Dedifferentiated amniotic fluid mesenchymal stem cell (primary cell): ENCODE data around the gene KRTAP10-12.
"Not testable (repeated sequence)": the region's sequence is repeated elsewhere in the genome, so short reads cannot be mapped to it uniquely, and the experiment has no call there.

Experiments
- DNase-seq: peaks from one replicate; pipeline ENCODE4 v3.0.0-alpha.2; 2016; ENCODE audit errors: extremely low spot score

KRTAP10-12 gene

DNA sequence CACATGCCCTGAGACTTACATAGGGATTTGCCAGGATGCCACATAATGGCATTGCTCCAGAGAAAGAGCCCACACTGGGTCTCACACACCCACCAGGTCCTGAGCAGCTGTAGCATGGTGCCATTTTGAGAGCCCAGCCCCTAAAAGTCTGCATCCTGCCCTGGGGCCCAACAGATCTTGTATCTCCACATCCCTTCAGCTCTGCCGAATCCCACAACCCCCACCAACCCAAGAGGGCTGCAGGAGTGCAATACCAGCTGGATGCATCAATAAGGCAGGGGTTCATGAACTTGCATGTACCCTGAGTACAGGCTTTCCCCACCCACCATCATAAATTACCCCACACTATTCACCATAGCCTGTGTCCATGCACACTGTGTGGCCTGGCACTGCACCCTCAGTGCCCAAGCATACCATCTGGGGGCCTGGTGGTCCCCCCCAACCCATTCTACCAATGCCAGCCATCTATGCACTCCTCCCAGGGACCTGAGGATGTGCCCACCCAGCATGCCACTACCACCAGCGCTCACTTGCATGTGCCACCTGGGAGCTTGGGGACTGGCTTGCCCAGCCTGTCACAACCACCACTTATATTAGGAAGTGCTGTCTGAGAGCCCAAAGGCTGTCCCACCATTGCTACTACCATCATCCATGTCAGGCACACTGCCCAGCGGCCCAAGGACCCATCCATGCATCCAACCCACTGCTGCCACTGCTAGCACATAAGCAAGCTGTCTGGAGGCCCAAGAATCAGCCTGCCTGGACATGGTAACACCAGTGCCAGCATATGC, 26.1 kb upstream of the KRTAP10-12 start:
- no peak for DNase-seq

DNA sequence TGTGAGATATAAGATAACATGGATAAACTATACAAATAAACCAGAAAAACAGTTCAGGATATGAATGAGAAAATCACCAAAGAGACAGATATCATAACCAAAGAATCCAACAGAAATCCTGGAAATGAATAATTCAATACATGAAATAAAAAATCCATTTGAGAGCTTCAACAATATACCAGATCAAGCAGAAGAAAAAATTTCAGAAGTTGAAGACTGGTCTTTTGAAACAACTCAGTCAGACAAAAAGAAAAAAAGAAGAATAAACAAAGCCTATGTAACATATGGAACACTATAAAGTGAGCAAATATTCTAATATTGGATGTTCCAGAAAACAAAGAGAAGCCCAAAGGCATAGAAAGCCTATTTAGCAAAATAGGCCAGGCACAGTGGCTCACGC, 25.1 kb upstream of the KRTAP10-12 start:
- no peak for DNase-seq

DNA sequence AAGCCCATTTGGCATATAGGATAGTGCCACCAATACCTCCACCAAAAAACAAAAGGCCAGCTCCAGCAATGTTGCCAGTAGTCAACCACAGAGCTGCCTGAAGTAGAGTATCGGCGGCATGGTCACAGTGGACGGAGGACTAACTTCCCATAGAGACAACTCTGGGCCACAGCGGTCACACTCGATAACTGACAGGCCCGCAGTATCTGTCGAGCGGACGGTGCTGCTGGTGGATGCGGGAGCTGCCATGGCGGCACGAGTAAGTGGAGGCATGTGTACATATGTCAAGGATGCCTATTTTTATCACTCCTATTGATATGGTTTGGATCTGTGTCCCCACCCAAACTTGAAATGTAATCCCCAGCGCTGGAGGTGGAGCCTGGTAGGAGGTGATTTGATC, 19.1 kb upstream of the KRTAP10-12 start:
- DNase-seq: no peak

DNA sequence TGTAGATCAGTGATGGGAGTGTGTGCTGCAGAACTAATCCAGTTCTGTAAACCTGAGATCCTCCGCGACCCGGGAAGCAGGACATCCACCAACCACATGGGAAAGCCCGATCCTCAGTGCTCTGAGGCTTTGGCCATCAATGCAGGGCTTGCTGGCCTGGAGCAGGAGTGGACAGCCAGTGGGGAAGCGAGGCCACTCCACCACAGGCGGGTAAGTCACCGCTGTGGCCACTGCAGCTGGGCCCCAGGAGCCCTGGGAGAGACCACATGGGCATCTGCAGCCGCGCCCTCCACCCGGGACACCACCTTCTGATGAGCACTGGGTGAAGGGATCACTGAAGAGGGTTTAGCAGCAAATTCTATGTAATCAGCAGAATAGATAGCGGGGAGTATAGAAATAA, 15.8 kb upstream of the KRTAP10-12 start:
- DNase-seq: no peak

DNA sequence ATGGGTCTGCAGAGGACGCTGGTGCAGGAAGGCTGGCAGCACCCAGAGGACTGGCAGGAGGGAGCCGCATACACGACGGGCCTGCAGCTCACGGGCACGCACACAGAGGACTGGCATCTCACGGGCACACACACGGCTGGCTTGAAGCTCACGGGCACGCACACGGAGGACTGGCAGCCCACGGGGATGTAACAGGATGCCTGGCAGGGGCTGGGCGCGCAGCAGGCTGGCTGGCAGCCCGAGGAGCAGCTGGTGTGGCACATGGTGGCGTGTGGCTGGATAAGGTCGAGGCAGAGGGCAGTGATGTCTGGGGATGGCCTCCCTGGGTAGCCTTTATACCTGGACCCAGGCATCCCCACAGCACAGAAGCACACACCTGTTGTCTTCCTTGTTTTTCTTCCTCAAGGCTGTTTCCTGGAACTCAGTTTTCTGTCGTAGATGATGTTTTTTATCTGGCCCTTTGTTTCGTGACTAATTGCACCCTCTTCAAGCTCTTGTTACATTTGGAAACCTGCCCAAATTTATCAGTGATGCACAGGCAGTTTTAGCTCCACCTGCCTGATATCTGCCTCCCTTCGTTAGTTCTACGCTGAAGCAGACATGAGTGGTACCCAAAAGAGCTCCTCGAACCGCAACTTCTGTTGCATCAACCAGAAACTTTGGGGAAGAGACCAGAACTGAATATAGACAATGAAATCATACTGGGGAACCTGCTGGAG, 15.0 kb upstream of the KRTAP10-12 start, which contains the start of gene KRTAP12-1:
TSS of gene KRTAP12-1 (minus strand) at position 303 of the 719 bp plus-strand sequence. CDS start at position 263, 40 bp downstream.
- no peak for DNase-seq

DNA sequence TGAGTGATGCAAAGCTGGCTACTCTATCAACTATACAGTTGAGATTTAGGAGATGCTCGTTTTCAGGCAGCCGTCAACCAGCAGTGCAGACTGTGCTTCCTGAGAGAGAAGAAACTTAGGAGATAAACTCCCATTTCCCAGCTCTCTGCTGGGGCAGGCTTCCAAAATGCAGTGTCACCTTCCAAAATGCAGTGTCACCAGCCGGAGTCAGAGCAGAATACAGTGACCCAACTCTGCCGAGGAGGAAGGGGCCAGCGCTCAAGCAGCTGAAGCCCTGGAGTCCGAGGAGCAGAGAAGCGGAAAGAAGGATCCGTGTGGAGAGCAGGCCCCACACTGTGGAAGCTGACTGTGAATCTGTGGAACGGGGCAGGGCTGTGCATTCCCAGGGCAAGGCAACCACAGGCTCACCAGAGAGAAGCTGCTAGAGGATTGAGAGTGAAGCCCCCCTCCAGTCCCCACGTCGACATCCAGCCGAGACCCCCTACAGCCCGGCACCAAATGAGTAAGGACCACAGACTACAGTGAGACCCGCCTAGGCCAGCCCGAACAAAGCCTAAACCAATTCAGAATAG, 14.3 kb upstream of the KRTAP10-12 start:
- no peak for DNase-seq

DNA sequence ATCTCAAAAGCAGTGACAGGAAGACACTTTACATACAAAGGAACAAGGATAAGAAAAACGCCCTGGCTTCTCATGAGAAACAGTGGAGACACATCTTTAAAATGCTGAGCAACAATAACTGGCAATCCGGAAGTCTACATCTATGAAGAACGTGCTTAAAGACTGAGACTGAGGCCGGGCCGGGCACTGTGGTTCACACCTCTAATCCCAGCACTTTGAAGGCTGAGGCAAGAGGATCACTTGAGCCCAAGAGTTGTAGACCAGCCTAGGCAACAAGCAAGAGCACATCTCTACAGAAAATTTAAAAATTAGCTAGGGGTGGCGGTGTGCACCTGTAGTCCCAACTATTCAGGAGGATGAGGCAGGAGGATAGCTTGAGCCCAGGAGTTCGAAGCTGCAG, 12.9 kb upstream of the KRTAP10-12 start:
- DNase-seq: no peak

DNA sequence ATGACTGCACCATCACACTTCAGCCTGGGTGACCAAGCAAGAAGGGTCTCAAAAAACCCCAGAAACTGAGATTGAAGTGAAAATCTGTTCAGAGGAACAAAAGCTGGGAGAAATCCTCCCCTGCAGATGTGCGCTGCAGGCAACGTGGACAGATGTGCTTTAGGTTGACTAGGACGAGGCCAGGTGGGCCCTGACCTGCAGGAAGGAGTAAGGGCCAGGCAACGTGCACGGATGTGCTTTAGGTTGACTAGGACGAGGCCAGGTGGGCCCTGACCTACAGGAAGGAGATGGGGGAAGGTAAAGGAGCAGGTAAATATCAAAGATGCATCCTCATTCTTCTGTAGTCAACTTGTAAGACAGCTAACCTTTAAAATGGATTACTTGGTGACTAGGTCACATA, 12.5 kb upstream of the KRTAP10-12 start:
- no peak for DNase-seq

DNA sequence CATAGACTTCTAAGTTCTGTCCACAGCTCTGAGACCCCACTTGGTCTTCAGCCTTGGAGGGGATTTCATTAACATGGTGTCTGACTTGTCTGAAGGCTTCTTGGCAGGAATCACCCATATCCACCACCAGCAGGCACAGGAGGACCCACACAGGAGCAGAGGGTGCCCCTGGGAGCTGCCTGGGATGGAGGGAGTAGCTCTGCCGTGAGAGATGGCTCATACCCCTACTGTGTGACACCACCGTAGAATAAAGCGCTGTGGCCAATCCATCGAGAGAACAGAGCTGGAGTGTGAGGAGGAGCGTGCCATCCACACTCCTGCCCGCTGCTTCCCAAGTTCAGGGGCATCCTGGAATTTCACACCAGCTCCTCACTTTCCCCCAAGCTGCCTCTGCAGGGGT, 11.9 kb upstream of the KRTAP10-12 start:
- DNase-seq: not testable (repeated sequence)

DNA sequence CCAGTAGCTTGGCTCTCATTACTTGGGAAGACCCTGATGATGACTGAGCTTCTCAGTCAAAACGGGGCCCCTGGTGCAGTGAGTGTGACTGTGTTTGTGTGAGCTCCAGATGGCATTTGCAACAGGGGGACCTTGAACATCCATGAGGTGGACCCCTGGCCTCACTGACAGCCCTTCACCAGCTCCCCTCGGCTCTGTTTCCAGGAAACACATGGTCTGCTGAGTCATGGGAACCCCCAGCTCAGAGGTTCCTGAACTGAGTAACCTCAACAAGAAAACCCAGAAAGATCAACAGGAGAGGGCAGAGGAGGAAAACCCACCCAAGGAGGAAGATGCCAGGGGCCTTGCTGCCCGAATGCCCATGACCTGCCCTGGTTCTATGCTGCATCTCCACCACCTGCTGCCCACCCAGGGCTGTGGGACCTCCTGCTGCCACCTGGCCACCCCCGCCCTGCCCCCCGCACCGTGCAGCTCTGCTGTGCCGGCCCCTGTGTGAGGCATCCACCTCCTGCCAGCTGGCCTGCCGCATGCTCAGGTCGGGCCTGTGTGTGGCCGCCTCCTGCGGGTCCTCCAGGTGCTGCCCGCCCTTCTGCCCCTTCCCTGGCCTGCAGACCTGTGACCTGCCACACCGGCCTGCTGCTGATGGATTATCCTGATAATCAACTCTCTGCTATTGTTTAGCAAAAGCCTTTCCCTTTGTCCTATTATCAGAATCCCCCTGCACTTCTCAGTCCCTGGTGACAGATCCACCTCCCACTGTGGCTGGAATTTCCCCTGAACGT, 10.8 kb upstream of the KRTAP10-12 start:
- no peak for DNase-seq

DNA sequence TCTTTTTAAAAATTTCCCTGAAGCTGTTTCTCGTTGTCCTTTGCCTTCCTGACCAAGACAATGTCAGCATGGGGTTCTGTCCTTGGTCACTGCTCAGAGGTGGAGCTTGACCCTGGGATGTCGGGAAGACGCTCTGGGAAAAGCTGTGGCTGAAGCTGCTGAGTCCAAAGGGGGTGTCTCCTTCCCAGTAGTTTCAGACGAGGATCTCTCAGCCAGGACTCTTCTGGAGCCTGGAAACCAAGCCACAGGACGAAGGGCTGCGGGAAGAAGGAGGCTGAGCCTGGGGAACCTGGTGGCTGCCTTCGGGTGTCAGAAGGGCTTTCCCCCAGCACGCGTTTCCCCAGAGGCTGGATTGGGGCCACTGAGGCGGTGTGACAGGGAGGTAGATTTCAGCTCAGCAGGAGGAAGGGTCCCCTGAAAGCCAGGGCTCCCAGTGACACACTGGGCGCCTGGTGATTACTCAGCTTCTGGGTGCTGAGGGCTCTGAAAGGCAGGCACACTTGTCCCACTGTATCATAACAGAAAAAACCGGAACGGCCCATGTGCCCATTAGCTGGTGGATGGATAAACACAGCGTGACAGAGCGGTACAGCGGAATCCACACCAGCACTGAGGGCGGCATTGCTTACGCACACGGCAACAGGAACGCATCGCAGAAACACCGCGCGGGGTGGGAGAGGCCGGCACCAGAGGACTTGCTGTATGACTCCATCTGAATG, 10.0 kb upstream of the KRTAP10-12 start:
- DNase-seq: no peak

DNA sequence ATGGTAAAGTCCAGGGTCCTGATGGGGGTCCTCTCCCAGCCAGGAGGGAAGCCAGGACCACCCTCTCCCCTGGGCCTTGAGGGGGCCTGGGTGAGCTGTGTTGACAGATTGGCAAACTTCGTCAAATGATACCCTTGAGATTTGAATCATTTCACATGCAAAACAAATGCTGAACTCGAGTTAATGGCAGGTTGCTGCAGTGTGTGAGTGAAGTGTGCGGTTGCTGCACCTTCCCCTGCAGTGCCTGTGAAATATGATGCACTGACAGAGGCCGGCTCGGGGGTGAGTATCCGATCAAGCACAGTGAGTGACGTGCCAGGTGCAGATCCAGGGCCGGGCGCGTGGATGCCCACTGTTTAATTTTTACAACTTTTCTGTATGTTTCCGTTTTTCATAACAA, 9.3 kb upstream of the KRTAP10-12 start:
- no peak for DNase-seq

DNA sequence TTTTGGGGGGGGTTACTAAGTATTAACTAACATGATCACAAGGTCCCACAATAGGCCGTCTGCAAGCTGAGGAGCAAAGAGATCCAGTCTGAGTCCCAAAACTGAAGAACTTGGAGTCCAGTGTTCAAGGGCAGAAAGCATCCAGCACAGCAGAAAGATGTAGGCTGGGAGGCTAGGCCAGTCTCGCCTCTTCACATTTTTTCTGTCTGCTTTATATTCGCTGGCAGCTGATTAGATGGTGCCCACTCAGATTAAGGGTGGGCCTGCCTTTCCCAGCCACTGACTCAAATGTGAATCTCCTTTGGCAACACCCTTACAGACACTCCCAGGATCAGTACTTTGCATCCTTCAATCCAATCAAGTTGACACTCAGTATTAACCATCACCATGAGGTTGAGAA, 7.2 kb upstream of the KRTAP10-12 start:
- not testable (repeated sequence) for DNase-seq

DNA sequence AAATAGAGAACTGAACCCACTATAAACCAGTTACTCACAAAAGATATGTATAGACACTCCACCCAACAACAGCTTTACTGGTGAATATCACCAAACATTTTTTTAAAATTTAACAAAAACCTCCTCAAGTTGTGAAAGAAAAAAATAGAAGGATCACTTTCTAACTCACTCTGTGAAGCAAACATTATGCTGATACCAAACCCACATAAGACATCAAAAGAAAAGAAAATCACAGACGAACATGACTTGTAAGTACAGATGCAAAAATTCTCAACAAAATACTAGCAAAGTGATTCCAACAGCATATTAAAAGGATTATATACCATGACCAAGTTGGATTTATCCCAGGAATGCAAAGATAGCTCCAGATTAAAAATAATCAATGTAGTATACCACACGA, 5.3 kb upstream of the KRTAP10-12 start:
- no peak for DNase-seq

DNA sequence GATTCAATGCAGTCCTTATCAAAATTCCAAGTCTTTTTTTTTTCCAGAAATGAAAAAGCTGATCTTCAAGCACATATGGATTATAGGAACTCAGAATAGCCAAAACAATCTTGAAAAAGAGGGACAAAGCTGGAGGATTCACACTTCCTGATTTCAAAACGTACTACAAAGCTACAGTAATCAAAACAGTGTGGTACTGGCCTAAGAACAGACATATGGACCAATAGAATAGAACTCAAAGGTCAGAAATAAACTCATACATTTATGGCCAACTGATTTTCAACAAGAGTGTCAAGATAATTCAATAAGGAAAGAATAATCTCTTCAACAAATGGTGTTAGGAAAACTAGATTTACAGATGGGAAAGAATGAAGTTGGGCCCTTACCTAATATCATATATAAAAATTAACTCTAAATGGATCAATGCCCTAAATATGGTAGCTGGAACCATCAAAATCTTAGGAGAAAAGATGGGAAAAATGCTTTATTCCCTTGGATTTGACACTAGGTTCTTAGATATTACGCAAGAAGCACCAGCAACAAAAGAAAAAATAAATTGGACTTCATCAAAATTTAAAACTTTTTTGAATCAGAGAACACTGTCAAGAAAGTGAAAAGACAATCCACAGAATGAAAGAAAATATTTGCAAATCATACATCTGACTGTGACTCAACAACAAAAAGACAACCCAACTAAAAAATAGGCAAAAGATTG, 4.0 kb upstream of the KRTAP10-12 start:
- DNase-seq: no peak

DNA sequence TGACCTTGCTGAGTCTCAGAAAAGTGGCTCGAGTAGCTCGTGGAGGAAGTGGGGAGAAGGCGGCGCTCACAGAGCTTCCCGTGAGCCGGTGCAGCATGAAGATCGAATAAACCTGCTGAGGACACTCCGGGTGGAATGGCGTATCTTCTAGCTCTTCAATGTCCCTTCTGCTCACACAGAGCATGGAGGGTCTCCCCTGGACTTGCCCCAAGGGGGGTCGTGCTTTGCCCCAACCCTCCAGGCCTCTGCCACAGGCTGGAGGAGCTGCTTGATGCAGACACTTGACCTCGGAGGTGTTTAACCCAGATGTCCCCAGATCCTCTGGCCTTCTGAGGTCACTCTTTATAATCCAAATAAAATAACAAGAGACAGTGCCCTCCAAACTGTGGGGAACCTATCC, 2.2 kb upstream of the KRTAP10-12 start:
- no peak for DNase-seq

DNA sequence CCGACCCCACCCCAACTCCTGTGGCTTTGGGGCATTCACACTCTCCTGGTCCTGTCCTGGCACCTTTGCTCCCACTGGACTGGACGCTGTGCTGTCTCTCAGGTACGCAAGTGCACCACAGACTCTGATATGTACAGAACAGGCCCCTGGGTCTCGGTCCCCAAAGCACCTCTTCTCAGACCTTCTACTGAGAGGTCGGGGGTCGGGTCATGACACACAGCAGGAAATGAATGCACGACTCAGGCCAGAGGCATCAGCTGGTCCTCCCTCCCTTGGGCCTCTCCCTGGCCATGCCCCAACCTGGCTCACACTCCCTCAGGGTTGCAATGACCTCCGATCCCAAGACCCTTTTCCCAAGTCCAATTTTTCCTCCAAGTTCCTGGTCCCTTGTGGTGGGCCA, 1.8 kb upstream of the KRTAP10-12 start:
- no peak for DNase-seq

DNA sequence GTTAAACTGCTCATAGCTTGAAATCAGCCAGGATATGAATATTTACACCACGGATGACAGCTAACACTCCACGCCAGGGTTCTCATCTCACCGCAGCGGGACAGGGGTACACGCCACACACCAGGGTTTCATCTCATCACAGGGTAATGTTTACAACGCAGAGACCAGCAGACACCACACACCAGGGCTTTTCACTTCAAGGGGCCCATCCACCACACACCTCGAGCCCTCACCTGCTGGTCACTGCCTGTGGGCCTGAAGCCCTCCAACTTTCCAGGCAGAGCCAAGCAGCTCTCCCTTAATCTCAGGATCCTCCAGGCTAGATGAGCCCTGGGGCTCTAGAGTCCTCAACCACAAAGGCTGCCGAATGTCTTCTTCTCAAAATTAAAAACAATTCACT, 1.3 kb upstream of the KRTAP10-12 start:
- DNase-seq: no peak

DNA sequence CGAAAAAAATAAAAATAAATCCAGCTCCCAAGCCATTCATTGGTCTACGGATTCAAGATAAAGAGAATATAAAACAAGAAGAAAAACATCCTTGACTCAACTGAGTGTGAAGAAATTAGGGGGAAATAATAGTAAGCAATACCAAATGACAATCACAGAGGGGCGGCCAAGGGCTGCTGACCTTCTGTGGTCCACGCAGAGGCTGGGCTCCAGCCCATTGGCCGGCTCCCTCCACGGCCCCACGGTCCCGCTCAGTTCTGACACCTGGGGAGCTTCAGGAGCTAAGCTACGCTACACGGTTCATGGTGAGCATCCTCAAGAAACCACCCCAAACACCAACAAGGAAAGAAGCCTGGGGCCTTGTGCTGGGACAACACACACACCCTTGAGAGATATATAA, 400 bp upstream of the KRTAP10-12 start:
- DNase-seq: no peak

DNA sequence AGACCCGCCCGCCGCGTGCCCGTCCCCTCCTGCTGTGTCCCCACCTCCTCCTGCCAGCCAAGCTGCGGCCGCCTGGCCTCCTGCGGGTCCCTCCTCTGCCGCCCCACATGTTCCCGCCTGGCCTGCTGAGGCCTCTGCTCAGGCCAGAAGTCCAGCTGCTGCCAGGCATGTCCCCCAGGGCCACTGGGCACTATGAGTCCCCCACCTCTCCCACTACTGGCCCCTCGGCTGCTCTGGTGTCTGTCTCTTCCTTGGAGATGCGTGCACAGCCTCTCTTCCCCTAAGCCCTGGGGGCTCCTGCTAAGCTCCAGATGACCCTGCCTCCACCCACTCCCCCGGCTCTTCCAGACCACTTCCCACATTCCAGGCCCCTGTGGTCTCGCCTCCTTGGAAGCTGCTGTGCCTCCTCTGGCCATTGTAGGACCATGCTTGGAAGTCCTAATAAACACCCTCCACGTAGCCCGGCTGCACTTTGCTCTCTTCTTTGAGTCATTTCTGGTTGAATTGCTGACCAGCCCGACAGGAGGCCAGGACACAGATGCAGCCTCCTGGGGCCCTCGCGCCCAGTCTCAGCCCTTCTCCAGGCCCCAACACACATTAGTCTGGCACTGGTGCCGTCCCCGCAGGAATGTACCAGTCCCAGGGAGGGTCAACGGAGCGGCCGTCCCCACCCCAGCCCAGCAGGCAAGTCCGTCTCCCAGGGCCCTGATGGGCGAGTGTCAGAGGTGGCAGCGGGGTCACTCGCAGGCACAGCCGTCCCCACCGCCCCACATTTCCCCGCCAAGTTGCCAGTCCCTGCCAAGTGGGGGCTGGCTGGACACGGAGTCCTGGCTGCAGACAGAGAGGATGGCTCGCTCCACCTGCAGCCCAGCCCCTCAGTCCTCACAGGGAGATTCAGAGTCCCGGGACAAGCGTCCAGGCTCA, 1.1 kb downstream of the KRTAP10-12 start:
- DNase-seq: no peak
